Right renal cortex interstitium (tissue), 3 donors: ENCODE measurements around the gene SPINT1. TPM values are rescaled to one million over a fixed set of nuclear protein-coding genes. Genes with fewer than 3 reads are reported as not detected.

Source experiments
- DNase-seq, 3 donors: peaks; one replicate each; pipeline ENCODE4 v3.0.0-alpha.2; 2013; ENCODE audit warnings: low read depth in 3 of 3, low spot score in 2 of 3
- polyA plus RNA-seq, 3 donors: library from polyadenylated mRNA; unstranded; fragments of 120-200 nt; gene quantifications; one replicate each; pipeline ENCODE4 v1.2.1, GENCODE V29; 2013; ENCODE audit not compliant: insufficient read length in 3 of 3

SPINT1 gene
- polyA plus RNA-seq, 3 donors: 60.3 to 71.1 (median 70.0) TPM

DNA sequence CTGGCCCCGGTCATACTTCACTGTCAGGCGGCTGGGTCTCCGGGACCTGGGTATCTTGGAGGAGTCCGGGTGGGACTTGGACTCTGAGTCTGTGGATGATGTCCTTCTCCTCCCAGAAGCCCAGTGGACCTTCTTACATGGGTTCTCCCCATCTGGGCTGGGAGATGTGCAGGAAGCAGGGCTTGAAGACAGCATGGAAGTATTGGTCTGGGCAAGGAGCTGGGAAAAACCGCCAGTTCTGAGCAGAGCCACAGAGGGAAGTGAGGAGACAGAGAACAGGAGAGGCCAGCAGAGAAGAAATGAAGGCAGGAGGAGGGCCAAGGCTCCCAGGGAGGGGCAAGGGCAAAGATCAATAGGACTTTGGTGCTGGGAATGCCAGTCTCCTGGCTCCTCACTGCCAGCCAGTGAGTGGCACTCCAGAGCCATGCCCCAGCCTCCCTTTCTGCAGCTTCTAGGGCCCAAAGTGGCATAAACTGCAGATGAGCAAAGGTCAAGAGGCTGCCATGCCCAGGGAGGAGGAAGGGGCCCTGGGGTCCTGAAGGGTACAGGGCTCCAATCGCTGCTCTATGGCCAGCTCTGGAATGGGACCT, 15.3 kb upstream of the SPINT1 start, which contains the start of gene PPP1R14D:
Gene PPP1R14D (minus strand): TSS at position 262 of the 590 bp plus-strand sequence. CDS start 67 bp downstream, at position 195.
- no peak for DNase-seq

DNA sequence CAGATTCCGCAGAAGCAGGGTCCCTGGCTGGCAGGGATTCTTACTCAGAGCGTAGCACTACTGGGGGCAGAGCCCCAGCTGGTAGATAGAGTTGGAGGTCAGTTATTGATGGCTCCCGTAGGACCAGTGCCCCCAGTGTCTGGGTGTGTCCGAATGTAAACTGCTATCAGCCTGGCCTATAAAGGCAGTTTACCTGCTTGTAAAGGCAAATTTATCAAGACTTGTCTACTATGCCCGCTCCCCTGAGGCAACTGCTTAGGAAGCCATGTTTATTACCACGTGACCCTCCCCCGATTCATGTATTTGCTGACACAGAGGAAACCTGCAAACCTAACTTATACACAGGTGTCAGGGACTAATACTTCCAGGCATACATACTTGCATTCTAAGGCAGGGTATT, 14.7 kb upstream of the SPINT1 start:
- no peak for DNase-seq

DNA sequence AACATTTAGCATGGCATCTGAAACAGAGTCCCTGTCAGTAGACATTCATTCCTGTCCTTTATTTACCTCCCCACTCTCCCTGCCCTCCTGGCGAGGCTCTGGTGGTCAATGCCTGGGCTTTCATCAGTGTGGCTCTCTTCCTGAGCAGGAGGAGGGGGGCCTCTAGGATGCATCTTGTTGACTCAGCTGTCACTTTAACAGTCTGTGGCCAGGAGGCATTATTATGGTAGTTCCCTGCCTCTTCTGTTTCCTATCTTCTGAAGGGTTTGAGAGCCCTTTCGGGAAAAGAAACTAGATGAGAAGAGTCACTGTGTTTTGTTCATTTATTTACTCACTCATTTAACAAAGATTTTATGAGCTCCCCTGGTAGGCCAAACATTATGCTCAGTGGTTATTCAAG, 13.0 kb upstream of the SPINT1 start:
- DNase-seq: no peak

DNA sequence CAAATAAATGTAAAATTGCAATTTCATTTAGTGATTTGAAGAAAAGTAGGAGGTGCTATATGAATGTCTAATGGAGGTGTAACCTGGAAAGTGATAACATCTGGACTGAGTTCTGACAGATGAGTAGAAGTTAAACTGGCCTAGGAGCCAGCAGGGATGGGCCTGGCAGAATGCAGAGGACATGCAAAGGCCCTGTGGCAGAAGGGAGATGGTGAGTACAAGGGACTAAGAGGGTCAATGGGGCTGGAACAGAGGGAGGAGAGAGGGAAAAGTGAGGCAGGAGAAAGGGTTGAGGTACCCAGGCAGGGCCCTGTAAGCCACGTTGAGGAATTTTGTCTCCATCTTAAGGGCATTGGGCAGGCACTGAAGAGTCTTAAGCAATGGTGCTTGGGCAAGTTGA, 12.0 kb upstream of the SPINT1 start:
- DNase-seq: no peak

DNA sequence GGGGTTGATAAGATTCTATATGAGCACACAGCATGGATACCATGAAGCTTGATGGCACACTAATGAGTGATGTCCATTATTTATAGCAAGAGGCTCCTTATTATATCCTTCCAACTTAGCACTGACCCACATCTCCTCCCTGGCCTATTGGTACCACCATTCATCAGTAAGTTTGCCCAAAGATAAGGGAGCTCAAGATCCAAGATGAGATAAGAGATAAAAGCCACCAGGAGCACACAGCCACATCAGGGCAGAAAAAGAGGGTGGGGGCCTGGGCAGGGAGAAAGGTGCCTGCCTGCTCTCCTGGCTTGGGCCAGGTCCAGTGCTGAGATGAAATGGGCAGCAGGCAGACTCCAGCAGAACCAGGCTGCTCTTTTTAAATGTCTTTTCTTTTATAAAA, 10.9 kb upstream of the SPINT1 start:
- no peak for DNase-seq

DNA sequence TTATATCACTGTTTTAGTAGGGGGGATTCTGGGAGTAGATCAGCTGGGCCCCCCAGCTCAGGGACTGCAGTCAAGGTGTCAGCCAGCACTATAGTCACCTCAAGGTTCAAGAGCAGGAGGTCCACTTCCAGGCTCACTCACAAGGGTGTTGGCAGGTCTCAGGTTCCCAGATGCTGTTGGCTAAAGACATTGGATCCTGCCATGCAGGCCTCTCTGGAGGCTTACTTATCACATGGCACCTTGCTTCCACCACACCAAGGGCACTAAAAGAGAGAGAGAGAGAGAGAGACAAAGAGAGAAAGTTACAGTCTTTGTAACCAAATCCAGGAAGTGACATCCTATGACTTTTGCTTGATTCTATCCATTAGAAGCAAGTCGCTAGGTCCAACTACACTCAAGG, 7.8 kb upstream of the SPINT1 start:
- DNase-seq: no peak

DNA sequence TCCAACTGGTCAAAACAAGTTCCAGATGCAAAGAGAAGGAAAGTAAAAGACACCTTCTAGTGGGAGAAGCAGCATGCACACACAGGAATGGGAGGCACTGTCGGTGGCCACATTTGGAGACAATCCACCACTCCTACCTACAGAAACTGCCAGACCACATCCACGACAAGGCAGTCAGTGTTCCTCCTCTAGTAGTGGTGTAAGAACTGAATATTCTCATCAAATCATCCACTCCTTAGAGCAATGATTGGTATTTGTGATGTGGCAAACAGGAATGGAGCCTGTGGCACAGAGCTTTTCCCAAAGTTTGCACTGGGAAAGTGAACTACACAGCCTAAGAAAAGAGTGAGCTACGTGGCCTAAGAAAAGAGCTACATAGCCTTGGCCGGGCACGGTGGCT, 5.1 kb upstream of the SPINT1 start:
- DNase-seq: no peak

DNA sequence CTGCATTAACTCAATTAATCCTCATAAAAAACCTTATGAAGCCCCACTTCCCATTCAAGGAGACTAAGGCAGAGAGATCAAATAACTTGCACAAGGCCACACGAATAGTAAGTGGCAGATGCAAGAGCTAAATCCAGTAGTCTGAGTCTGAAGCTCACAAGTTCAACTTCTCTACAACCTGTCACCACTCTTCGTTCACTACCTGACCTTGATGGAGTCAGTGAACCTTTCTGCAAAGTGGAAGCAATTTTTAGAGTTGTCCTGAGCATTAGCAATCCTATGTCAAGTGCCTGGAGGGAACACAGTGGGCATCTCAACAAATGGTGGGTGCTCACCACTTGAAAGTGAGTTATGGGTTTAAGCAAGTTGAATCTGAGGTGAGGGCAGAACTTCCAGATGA, 2.1 kb upstream of the SPINT1 start:
- no peak for DNase-seq

DNA sequence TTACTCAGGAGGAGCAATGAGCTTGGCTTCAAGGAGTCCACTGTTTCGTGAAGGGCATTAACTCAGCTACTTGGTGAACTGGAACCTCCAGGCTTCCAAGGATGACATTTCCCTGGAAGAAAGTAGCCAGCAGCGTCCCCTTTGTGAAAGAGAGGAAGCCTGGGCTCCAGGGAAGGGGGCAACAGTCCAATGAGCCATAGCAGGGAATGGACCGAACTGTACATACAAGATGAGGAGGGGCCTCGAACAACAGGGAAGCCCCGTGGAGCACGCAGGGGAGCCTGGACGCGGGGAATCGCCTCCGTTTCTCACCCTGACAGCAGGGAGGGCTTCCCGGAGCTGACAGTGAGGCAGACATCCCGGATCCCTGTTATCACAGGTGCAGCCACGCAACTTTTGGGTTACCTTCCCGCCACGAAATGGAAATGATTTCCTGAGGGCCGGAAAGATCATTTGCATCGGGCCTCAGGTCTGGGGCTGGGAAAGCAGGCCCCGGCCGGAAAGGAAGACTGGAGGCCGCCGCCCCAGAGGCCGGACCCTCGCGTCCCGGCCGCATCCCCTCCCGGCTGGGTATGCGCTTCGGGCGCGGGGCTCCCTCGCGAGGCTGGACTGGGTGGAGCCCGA, 475 bp upstream of the SPINT1 start:
- no peak for DNase-seq

DNA sequence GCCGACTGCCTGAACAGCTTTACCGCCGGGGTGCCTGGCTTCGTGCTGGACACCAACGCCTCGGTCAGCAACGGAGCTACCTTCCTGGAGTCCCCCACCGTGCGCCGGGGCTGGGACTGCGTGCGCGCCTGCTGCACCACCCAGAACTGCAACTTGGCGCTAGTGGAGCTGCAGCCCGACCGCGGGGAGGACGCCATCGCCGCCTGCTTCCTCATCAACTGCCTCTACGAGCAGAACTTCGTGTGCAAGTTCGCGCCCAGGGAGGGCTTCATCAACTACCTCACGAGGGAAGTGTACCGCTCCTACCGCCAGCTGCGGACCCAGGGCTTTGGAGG, 815 bp downstream of the SPINT1 start:
- no peak for DNase-seq

DNA sequence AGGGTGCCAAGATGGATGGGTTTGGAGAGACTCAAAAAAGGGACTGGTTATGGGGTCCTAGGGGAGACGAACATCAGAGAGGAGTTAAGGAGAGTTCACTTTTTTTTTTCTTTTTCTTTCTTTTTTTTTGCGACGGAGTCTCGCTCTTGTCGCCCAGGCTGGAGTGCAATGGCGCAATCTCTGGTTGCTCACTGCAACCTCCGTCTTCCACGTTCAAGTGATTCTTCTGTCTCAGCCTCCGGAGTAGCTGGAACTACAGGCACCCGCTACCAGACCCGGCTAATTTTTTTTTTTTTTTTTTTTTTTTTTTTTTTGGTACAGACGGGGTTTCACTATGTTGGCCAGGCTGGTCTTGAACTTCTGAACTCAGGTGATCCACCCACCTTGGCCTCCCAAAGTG, 1.2 kb downstream of the SPINT1 start:
- DNase-seq: no peak

DNA sequence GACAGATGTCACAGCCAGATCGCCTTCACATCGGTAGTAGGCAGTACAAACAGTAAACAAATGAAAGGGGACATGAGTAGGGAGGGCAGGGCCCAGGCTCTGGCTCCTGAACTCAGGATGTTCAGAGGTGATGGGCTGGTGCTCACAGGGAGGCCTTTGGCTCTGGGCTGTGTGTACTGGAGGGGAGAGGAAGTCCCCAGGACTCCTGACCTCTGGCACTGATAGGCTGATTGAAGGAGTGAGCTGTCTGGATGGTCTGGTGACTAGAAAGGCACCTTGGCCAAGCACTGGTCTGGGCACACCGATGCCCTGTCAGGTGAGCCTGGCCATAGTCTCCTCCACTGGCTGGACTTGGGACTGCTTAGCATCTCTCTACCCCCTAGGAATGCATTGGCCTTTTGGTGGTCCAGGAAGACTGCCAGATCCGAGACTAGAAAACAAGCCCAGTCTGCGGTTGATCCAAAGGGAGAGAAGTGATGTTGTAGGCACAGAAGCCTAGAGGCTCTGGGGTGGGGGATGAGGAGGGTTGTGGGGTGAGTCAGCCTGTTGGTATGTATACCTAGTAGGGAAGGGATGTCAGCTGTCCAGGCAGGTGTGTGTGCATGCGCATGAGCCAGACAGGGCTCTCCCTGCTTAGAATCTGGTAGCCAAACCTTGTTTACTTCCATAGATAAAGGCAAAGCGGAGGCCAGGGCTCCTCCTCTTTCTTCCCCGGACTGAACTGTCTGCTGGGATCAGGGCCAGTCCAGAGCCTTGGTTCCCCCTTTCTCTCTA, 1.9 kb downstream of the SPINT1 start:
- no peak for DNase-seq

DNA sequence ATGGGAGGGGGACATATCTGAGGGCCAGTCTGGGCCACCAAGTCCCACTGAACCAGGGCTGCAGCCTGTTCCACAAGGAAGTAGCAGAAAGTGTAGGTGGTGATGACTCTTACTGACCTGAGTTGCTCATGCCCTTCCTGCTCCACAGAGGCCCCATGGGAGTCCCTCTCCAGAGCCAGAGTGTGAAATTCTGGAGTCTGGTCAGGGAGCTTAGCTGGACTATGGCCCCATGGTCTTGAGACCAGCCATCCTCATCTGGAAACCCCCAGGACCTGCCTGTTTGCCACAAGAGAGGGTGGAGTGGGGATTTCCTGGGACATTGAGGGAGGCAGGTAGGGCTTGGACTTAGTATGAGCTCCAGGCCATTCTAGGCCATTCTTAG, 3.0 kb downstream of the SPINT1 start:
- no peak for DNase-seq

DNA sequence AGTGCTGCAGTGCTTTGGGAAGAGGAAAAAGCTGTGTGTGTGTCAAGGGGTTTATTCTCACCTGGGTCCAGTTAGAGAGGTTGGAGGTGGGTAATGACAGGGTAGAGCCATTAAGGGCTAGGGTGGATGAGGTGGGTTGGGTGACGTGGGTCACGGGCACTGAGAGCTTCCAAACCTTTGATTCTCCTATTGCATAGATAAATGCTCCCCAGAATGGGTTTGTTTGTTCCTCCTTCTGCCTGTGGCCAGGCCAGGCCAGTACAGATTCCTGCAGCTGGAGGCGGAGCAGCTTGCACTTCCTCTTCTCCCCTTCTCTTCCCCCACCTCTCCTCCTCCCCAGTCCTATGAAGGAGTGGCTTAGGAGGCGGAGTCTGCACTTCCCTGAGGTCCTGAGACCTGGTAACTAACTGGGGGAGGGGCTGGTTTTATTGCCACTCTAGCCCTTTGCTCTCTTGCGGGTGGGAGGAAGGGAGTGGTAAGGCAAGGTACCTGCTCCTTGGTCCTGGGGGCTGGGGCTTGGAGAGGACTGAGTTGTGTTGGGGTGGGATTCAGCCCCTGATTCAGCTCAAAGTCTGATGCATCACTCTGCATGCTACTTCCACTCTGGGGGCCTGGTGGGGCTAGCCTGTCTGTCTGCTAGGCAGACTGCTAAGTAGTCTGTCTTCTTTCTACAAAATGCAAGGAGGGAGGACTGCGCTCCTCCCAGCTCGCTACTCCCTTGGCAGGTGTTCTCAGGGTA, 3.5 kb downstream of the SPINT1 start:
- DNase-seq: peak in 1 of 3 donors; percentile 77

DNA sequence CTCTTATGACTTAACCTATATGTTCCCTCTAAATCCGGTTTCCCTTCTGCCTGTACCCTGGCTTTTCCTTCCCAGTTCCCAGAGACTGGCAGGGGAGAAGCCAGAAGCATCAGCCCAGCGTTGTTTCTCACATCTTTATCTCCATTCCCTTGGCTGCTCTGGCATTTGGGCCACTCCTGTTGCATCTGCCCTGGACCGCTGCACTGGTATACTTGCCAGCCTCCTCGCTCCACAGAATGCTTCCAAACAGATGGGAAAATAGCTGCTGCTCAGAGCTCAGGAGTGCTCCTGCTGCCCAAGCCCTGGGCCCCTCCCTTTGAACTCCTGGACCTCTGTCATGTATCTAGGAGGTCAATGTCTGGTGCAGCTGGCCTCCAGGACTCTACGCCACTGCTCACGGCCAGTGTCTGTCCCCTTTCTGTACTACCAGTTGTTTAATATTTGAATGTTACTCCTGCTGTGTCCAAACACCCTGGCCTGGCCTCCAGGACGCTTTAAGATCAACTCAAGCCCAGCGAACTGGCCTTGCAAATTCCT, 6.8 kb downstream of the SPINT1 start:
- DNase-seq: no peak

DNA sequence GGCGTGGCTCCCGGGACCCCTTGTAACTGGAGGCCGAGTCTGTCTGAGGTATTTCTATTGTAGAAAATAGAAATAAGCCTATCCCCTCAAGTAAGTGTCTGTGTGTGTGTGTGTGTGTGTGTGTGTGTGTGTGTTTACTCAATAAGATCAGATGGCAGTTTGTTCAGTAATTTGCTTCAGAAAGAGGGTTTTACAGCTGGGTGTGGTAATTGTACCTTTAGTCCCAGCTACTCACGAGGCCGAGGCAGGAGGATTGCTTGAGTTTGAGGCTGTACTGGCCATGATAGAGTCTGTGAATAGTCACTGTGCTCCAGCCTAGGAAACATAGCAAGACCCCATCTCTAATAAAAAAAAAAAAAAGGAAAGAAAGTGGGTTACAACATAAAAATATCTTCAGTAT, 8.7 kb downstream of the SPINT1 start:
- DNase-seq: no peak

DNA sequence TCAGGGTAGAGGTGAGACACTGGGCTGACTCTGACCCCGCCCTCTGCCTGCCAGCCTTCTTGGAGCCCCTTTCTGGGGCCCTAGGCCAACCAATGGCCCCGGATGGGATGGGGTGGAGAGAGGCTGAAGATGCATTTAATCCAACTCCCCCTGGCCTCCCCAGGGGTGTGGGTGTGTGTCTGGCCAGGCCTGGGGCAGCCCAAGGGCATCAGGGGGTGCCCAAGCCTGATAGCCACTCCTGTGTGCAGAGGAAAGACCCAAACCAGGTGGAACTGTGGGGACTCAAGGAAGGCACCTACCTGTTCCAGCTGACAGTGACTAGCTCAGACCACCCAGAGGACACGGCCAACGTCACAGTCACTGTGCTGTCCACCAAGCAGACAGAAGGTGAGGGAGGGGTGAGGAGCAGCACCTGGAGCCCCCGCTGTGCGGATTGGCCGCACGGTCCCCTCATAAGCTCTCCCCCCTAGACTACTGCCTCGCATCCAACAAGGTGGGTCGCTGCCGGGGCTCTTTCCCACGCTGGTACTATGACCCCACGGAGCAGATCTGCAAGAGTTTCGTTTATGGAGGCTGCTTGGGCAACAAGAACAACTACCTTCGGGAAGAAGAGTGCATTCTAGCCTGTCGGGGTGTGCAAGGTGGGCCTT, 9.5 kb downstream of the SPINT1 start:
- no peak for DNase-seq

DNA sequence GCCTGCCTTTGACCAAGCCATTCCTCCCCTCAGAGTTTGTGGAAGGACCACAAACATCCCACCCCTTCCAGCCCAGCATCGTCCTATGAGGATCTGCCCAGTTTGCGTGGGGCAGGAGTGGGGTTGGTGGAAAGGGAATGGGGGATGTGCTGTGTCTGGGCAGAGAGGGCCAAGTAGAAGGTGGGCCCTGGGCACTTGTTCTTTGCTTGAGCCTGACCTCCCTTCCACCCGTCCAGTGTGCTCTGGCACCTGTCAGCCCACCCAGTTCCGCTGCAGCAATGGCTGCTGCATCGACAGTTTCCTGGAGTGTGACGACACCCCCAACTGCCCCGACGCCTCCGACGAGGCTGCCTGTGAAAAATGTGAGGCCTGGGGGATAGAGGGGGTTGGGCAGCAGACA, 10.3 kb downstream of the SPINT1 start:
- DNase-seq: no peak

DNA sequence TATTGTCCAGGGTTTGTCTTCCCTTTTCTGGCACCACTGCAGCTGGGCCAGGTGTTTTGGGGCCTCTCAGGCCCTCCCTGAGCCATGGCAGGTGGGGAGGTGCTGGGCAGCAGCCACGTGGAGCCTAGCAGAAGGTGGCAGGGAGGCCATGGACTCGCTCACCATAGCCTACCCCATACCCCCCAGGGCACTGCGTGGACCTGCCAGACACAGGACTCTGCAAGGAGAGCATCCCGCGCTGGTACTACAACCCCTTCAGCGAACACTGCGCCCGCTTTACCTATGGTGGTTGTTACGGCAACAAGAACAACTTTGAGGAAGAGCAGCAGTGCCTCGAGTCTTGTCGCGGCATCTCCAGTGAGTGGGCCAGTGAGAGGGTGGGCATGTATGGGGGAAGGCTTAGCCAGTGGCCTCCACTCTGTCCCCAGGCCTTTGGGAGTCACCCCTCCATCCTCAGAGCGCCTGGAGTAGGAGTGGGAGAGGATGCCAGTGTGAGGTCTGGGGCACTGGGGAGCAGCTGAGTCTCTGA, 11.9 kb downstream of the SPINT1 start:
- no peak for DNase-seq

DNA sequence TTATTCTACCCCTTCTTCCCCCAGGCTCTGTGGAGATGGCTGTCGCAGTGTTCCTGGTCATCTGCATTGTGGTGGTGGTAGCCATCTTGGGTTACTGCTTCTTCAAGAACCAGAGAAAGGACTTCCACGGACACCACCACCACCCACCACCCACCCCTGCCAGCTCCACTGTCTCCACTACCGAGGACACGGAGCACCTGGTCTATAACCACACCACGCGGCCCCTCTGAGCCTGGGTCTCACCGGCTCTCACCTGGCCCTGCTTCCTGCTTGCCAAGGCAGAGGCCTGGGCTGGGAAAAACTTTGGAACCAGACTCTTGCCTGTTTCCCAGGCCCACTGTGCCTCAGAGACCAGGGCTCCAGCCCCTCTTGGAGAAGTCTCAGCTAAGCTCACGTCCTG, 12.9 kb downstream of the SPINT1 start:
- DNase-seq: no peak
